Activated B cell treated with CpG ODN at 0.5 μM for 24 hours (primary cell): Measurements from ENCODE around the gene NFASC. TPM values are rescaled to one million over a fixed set of nuclear protein-coding genes. Genes with fewer than 3 reads are reported as not detected.

Source experiments
- ATAC-seq: fragments of 200-7000 bp; cut with Tn5 transposase; one replicate; pipeline ENCODE4 v1.10.0; 2021; ENCODE audit warnings: low read depth, mild to moderate bottlenecking, moderate library complexity
- CTCF ChIA-PET: fragments of 350-600 bp; sonication (Branson Sonifier 250); formaldehyde crosslinking; loops from one replicate; lab custom pipeline; 2021; ENCODE audit warnings: antibody characterized with exemption; lab: Charles Lee
- POLR2A ChIA-PET: fragments of 350-600 bp; sonication (Branson Sonifier 250); formaldehyde crosslinking; loops from one replicate; lab custom pipeline; 2021; ENCODE audit warnings: antibody characterized with exemption; lab: Charles Lee
- DNase-seq: peaks from one replicate; pipeline ENCODE4 v3.0.0; 2022
- H3K27ac Mint-ChIP-seq: one replicate; pipeline ENCODE4 v1.8.0; 2020; ENCODE audit warnings: mixed read lengths
- H3K27me3 Mint-ChIP-seq: one replicate; pipeline ENCODE4 v1.8.0; 2021; ENCODE audit warnings: mixed read lengths
- H3K36me3 Mint-ChIP-seq: one replicate; pipeline ENCODE4 v1.8.0; 2021; ENCODE audit warnings: low read depth, mixed read lengths
- H3K4me1 Mint-ChIP-seq: one replicate; pipeline ENCODE4 v1.8.0; 2021; ENCODE audit warnings: mixed read lengths
- H3K4me3 Mint-ChIP-seq: one replicate; pipeline ENCODE4 v1.8.0; 2020; ENCODE audit warnings: mild to moderate bottlenecking, mixed read lengths
- H3K9me3 Mint-ChIP-seq: one replicate; pipeline ENCODE4 v1.8.0; 2020; ENCODE audit warnings: mixed read lengths
- intact Hi-C: fragments of 100-400 bp; cut with micrococcal nuclease; formaldehyde crosslinking; loops from one replicate; pipeline ENCODE4 v1.15.1; 2024
- total RNA-seq: library from RNA; stranded (reverse); gene quantifications from 2 replicates; pipeline ENCODE4 v1.2.3, GENCODE V29; 2022
- TF ChIP-seq, protein P1 (sequence below): fragments of 200-600 bp; IDR thresholded peaks from one replicate; pipeline ENCODE4 v1.8.0; 2022; ENCODE audit warnings: antibody characterized with exemption, mild to moderate bottlenecking

The NFASC gene
- total RNA-seq, 1 donor from 2014 or later = 0.07 TPM

DNA sequence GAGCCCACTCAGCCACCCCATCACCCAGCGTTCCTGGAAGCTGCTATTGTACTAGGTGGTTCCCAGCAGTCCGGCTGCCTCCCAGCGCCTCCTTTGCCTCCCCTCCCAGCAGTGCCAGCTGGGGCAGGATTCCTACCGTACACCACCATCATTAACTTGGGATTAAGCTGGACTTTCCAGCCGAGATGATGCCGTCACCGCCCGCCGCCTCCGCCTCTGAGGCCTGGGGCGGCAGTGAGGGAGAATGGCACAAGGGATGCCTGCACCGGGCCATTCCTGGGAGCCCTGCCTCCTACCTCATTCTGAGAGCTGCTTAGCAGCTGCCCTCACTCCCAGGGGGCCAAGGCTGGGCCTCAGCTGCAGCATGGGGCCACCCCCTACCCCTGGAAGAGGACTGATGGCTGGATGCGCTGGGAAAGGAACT lies 185.5 kb downstream of the NFASC start:
- Mint-ChIP-seq H3K4me3 (no peak overlapping the region), H3K4me1 (no peaks in the 10 kb centered on the region), H3K27me3 (peaks cover 9% of the 10 kb centered on the region), H3K27ac (no peak overlapping the region), H3K9me3 (no peaks in the 10 kb centered on the region), H3K36me3 (no peaks in the 10 kb centered on the region)
- POLR2A ChIA-PET = no interaction called here
- intact Hi-C loops = no loop called here
- TF ChIP-seq, protein P1, sequence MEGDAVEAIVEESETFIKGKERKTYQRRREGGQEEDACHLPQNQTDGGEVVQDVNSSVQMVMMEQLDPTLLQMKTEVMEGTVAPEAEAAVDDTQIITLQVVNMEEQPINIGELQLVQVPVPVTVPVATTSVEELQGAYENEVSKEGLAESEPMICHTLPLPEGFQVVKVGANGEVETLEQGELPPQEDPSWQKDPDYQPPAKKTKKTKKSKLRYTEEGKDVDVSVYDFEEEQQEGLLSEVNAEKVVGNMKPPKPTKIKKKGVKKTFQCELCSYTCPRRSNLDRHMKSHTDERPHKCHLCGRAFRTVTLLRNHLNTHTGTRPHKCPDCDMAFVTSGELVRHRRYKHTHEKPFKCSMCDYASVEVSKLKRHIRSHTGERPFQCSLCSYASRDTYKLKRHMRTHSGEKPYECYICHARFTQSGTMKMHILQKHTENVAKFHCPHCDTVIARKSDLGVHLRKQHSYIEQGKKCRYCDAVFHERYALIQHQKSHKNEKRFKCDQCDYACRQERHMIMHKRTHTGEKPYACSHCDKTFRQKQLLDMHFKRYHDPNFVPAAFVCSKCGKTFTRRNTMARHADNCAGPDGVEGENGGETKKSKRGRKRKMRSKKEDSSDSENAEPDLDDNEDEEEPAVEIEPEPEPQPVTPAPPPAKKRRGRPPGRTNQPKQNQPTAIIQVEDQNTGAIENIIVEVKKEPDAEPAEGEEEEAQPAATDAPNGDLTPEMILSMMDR = no peak
- DNase-seq (no peak), ATAC-seq (no peak)
- CTCF ChIA-PET = no interaction called here

DNA sequence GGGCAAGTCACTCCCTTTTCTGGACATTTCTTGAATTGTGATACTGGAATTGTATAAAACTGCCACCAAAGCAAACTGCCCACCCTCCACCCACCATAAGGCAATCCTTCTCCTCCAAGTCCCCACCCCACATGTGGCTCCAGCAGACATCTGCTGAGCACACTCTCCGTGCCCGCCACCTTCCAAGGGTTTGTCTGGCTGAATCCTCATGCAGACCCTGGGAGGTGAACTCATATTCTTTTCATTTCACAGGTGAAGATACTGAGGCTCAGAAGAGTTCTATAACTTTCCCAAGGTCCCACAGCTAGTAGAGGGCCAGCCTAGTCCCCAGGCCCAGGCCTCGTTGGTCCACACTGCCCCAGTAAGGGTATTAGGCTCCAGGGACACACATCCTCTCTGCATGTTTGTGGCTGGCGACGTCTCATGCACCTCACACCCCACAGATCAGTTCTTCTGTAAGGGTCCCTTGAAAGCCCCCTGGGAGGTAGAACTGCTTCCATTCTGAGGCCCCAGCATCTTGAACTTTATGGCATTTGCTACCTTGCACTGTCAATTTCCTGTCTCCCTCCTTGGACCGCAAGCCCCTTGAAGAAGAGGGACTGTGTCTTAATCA lies 186.4 kb downstream of the NFASC start:
- ChIA-PET CTCF (no interaction called here), POLR2A (no interaction called here)
- H3K4me3 Mint-ChIP-seq = no peak overlapping the region
- intact Hi-C loops = no loop called here
- H3K27ac Mint-ChIP-seq = no peak overlapping the region
- no peaks in the 10 kb centered on the region for H3K4me1 Mint-ChIP-seq
- peaks cover 9% of the 10 kb centered on the region for H3K27me3 Mint-ChIP-seq
- ATAC-seq = no peak
- no peak for DNase-seq
- H3K36me3 Mint-ChIP-seq = no peaks in the 10 kb centered on the region
- H3K9me3 Mint-ChIP-seq = no peaks in the 10 kb centered on the region
- TF ChIP-seq, protein P1 = no peak

DNA sequence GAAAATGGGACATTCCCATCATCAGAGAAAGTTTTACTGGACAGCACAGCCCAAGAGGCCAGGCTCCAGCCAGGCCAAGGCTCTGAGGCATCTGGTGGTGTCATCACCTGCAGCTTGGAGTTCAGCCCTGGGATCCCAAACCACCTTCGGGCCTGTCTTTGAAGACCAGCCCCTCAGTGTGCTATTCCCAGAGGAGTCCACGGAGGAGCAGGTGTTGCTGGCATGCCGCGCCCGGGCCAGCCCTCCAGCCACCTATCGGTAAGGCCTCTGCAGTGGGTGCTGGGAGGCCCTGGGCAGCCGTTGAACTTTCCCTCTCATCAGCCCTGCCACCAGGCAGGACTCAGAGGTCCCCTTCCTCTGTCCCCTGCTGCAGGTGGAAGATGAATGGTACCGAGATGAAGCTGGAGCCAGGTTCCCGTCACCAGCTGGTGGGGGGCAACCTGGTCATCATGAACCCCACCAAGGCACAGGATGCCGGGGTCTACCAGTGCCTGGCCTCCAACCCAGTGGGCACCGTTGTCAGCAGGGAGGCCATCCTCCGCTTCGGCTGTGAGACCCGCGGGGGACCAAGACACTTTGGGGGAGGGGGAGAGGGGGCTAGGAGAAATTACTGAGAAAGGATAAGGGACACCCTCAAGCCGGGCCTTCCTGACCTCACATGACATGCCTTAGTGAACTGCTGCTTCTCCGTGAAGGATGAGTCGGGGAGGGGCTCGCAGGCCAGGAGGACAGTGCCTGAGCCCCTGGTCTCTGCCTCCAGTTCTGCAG lies 187.3 kb downstream of the NFASC start:
- no peaks in the 10 kb centered on the region for H3K4me1 Mint-ChIP-seq
- no peak overlapping the region for H3K27ac Mint-ChIP-seq
- H3K36me3 Mint-ChIP-seq = no peaks in the 10 kb centered on the region
- TF ChIP-seq, protein P1 = no peak
- ATAC-seq = no peak
- intact Hi-C loops = no loop called here
- ChIA-PET POLR2A (no interaction called here), CTCF (no interaction called here)
- peaks cover 9% of the 10 kb centered on the region for H3K27me3 Mint-ChIP-seq
- no peak overlapping the region for H3K4me3 Mint-ChIP-seq
- H3K9me3 Mint-ChIP-seq = no peaks in the 10 kb centered on the region
- DNase-seq = no peak

DNA sequence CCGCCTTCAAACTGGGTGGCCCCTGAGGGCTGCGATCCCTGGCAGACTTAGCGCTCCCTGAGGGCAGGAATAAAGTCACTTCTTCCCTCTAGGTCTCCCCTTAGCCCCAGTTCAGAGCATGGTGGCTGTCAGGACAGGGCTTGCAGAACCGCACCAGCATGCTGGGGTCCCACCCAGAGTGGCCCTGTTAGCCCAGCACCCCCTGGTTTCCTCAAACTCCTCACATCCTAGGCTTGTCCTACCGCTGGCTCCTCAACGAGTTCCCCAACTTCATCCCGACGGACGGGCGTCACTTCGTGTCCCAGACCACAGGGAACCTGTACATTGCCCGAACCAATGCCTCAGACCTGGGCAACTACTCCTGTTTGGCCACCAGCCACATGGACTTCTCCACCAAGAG lies 188.2 kb downstream of the NFASC start:
- CTCF ChIA-PET = no interaction called here
- intact Hi-C loops = no loop called here
- Mint-ChIP-seq H3K4me3 (no peak overlapping the region), H3K27me3 (peaks cover 5% of the 10 kb centered on the region), H3K9me3 (no peaks in the 10 kb centered on the region), H3K27ac (no peak overlapping the region), H3K4me1 (no peaks in the 10 kb centered on the region), H3K36me3 (no peaks in the 10 kb centered on the region)
- ATAC-seq (no peak), DNase-seq (no peak)
- POLR2A ChIA-PET = no interaction called here
- TF ChIP-seq, protein P1 = no peak

DNA sequence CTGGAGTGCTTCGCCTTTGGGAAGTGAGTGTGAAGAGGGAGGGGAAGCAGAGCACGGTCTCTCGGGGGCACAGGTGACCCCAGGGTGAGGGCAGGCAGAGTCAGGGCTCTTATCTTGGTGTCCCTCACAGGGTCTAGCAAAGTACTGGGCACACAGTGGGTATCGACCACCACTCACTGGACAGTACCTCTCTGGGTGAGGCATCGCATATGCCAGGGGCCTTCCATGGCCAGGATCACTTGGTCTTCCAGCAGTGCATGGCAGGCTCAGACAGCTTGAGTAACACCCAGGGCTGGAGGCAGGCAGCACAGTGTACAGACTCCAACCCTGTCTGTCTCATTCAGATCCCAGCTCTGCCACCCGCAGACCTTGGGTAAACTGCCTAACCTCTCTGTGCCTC lies 189.0 kb downstream of the NFASC start:
- TF ChIP-seq, protein P1 = no peak
- DNase-seq = no peak
- Mint-ChIP-seq H3K9me3 (no peaks in the 10 kb centered on the region), H3K4me3 (no peak overlapping the region), H3K36me3 (no peaks in the 10 kb centered on the region), H3K4me1 (no peaks in the 10 kb centered on the region), H3K27me3 (peaks cover 5% of the 10 kb centered on the region), H3K27ac (no peak overlapping the region)
- no peak for ATAC-seq
- ChIA-PET POLR2A (no interaction called here), CTCF (no interaction called here)
- intact Hi-C loops = no loop called here
